ENCODE measurements around the gene OSBPL8. TPM values are rescaled to one million over a fixed set of nuclear protein-coding genes. Genes with fewer than 3 reads are reported as not detected.

Gene OSBPL8
- total and polyA plus RNA-seq, 9 of the 15 experiments (the other 6 are each of a cell fraction or from before 2014, with no cell fraction given): 17.4 to 82.7 (median 42.8) TPM

- TF ChIP-seq MGA (IDR thresholded peaks at IDR 0.05) (no peak; the same call in 1 of the 2 replicates), CREB3 (tag; conservative IDR thresholded peaks at IDR 0.05; ENCODE audit: low read depth) (no peak), MAZ (CRISPR knock-in tag; conservative IDR thresholded peaks at IDR 0.05 in 1 of 2, IDR thresholded peaks at IDR 0.05 in 1 of 2) (no peak), RBM15 (IDR thresholded peaks at IDR 0.05; ENCODE audit: insufficient read depth, low read length) (no peak), MXI1 (IDR thresholded peaks at IDR 0.05; ENCODE audit: low read depth, low read length) (0 out of 2 replicates have a peak, but pooled peaks have one; percentile 24), MITF (IDR thresholded peaks at IDR 0.05) (no peak), SETDB1 (IDR thresholded peaks at IDR 0.05; ENCODE audit: low read length) (no peak), SMARCE1 (IDR thresholded peaks at IDR 0.05) (peak; percentile 87), ZNF644 (tag; IDR thresholded peaks at IDR 0.05; ENCODE audit: low read depth) (no peak), GATAD2B (IDR thresholded peaks at IDR 0.05; ENCODE audit: borderline replicate concordance) (no peak), FOXK2 (conservative IDR thresholded peaks at IDR 0.05 in 1 of 2, IDR thresholded peaks at IDR 0.05 in 1 of 2; ENCODE audit: low read depth in 2 of 2) (no peak), HDAC3 (IDR thresholded peaks at IDR 0.05; ENCODE audit: borderline replicate concordance, partially characterized antibody) (peak; percentile 39), SRSF7 (optimal IDR thresholded peaks at IDR 0.05; ENCODE audit: low read depth, low read length) (no peak), POLR2AphosphoS2 (IDR thresholded peaks at IDR 0.05; ENCODE audit: low read length) (no peak)
Measured at GRCh38 chr12:76551482-76551888, 8.1 kb downstream of the OSBPL8 start (continued).
